ENCODE results near the gene MELTF.

The MELTF gene

GRCh38 chr3:197008436-197009209 lies 21.0 kb downstream of the MELTF start:
- DNase-seq: no peak

DNA sequence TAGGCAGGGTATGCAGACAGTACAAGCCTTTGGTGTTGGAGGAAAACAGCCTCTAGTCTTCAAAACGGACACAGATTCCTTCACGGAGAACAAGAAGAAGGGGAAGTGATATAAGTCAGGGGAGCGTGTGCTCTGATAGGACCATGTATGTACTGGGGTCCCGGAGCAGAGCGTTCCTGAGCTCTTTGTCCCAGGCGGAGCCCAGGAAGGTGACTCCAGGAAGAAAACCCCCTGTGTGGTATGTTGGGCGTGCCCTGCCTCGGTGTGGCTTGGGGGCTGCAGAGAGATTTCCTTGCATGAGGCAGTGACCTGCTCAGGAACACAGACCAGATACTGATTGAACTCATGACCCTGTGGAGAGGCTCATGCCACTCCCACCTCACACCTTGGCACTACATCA lies 21.7 kb downstream of the MELTF start:
- DNase-seq: no peak

GRCh38 chr3:197007296-197007940 lies 22.2 kb downstream of the MELTF start:
- no peak for DNase-seq

DNA sequence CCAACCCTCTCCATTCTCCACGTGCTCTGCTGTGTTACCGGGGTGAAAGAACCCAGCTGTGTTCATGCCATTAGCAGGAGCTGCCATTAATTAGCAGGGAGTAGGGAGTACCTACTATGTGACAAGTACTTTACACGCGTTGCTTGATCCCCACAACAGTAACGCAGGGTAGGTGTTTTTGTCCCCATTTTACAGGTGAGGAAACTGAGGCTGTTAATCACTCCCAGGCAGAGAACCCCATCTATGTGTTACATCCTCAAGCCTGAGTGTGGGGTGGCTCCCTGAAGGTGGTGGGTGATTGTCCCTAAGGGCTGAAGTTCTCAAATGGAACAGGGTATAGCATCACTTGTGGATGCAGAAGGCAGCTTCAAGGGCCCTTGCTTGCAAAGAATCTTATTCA lies 22.8 kb downstream of the MELTF start:
- DNase-seq: no peak

DNA sequence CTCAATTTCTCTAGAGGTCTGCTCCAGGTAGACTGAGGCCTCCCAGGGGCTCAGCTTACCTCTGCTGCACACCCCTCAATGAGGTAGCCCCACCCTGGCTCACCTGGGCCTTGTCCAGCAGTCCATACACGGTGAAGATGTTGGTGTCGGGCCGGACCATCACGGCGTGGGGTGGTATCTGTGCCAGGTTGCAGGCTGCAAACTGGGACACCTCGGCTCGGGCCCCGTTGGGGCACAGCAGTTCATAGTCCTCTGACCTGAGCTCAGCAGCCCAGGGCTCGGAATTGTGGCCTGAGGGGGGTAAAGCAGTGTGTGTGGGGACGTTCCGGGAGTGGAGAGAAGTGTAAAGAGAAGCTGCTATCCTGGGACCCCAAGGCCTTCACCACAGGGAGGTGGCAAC lies 23.2 kb downstream of the MELTF start:
- no peak for DNase-seq

GRCh38 chr3:197003461-197004385 lies 25.9 kb downstream of the MELTF start:
- DNase-seq: no peak

- DNase-seq: peak in 1 of 2 experiments; percentile 32
These were observed 26.7 kb downstream of the MELTF start for GRCh38 chr3:197002701-197003454.

GRCh38 chr3:197001972-197002700 lies 27.5 kb downstream of the MELTF start:
- DNase-seq: no peak

DNA sequence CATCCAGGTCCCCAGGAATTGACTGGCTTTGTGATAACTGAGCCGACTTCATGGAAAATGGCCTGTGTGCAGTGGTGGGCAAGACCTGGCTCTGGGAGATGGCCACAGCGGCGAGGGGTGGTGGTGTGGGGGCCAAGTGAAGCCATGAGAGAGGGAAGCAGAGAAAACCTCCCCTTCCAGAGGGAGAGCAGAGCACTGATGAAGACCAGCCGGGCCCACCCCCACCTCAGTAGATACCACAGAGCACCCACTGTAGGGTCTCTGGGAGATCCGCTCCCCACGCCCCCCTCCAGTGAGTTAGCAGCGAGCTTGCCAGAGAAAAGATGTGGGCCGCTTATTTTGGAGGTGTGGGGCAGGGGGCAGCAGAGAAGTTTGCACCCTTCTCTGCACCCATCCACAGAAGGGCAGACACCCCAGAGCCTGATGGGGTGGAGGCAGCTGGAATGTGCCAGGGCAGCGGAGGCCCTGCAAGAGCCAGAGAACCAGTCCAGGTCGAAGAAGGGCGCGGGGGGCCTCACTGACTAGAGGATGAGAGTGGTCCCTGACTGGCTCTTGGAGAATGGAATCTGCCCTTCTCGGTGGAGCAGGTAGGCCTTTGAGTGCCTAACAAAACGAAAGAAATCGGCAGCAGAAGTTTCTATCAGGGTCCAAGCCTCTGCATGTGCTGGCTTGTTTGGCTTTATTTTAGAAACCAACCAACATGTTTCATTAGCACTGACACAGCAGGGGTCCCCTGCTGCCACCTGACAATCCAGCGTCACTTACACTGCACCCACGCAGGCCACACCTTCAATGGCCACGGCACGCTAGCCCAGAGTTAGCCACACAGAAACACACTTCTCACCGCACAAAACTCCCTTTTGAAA lies 28.3 kb downstream of the MELTF start:
- no peak for DNase-seq

GRCh38 chr3:197000211-197000610 lies 29.4 kb downstream of the MELTF start:
- no peak for DNase-seq

- DNase-seq: no peak
These were observed 30.5 kb downstream of the MELTF start for GRCh38 chr3:196998966-196999760.

DNA sequence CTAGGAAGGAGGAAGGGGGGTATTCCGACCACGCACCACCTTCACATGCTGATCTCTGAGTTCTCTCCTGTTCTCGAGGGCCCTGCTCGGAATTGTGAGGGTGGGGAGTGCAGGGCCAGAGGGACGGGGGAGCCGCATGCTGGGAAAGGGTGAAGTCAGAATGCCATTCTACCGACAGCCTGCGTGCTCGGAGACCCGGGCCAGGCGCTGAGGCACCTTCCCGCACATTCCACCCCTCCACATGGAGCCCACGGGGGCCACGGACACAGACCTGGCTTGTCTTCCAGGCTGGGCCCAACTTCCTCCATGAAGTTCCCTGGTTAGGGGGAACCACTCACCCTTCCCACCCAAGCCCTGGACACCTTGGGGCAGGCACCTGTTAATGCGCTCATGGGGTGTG lies 32.3 kb downstream of the MELTF start:
- no peak for DNase-seq

DNA sequence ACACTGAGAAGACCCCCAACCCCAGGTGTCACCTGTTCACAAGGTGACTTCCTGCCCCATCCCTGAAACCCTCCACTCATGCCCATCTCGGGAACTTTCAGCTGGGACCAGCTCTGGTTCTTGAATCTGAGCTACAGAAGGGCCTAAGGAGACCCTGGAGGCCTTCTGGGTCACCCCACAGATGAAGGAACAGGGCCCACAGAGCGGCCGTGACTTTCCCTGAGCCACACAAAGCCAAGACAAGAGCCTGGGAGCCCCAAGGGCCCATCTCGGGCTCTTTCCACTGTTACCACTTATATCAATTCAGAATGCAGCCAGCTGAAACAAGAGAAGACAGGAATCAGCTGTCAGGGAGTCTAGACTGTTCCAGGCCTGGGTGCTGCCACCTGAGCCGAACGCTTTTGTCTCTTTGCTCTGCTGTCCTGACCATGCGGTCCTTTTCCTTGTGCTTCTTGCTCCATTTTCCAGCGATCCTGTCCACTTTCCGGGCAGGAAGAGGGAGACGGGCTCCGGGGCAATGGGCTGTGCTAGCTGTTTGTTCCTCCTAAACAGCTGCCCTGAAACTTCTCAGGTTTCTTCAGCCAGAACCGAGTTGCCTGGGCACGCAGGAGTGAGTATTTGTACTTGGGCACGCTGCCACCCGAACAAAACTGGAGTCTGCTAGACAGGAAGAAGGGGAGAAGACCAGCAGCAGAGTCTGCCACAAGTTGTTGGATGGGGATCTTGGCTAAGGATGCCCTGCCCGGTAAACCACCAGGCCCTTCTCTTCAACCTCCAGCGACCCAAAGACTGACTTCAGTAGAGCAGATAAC lies 33.0 kb downstream of the MELTF start:
- peak in 1 of 2 experiments; percentile 15 for DNase-seq

DNA sequence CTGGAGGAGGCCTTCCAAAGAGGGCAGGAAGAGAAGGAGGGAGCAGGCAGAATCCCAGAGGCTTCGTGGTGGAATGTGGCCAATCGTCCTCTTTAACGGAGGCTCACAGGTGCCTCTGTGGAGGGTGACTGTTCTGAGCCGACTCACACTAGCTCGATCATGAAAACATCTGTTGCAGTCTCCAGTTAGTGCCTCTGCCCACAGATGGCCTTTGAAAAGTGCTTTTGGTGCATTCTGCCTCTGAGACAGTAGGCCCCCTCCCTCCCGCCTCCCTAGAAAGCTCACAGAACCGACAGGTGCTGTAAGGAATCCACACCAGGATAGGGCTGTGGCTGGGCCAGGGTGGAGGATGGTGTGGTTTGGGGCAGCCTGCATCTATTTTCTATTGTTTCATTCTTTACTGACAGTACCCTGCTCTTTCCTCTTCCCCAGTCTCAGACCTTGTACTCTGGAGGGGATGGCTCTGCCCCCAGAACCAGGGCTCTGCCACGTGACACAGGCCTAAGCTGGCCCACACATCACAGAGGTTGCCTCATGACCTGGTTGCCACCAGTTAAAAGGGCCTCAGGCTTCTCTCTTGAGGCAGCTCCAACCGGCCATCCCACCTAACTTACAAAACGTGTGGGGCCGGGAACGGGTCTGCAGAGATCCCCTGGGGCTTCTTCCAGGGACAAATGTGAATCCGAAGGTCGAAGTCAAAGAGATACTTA lies 33.8 kb downstream of the MELTF start:
- peak in 1 of 2 experiments; percentile 12 for DNase-seq

DNA sequence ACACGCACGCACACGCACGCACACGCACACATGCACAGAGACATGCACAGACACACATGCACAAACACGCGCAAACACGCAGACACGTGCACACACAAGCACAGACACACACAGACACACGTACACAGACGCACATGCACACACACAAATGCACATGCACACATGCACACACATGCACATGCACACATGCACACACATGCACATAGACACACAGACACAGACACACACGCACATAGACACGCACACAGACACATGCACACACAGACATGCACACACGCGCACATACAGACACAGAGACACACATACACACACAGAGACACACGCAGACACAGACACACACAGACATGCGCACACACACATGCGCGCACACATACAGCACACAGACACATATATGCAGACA lies 34.6 kb downstream of the MELTF start:
- no peak for DNase-seq

DNA sequence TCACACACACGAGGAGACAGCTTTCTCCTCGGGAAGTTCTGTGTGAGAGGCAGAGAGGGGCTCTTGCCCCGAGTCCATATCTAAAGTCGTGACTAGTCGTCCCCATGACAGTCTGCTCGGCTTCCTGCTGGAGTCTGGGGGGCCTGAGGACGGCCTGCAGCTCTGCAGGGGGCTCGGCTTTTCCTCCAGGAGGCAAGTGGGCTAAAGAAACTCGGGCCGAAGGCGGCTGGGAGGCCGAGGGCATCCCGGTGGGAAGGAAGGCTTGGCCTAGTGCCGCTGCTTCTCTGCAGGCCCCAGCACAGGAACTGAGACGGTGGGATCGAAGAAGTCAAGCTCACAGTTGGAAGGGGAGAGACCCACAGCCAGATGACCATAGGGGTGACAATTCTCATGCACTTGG lies 35.6 kb downstream of the MELTF start:
- no peak for DNase-seq

DNA sequence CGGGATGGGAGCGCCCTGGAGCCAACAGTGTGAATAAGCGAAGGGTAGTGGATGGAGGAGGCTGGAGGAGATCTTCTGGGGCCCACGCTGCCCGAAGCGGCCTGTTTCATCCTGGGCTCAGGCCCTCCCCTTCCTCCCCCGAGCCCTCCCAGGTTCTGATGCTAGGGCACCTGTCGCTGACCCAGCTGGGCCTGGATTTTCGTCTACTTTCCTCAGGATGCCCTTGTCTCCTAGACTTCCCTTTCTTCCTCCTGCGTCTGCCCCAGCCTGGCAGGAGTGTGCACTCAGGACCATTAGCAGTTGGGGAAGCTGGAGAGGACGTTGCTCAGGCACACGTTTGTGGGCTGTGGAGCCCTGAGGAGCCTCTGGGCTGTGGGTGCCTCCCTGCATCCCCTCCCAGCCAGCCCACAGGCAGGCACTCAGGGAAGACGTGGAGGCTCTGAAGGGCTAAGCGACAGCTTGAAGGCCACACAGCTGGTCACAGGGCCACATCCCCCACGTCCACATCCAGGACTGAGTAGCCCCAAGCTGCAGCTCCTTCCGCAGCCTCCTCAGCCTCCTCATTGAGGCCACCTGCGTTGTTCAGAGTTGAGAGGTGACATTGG lies 37.1 kb downstream of the MELTF start:
- no peak for DNase-seq

Measured in SHP77 (cell line).